ENCODE data around the gene TNFRSF18. TPM values are rescaled to one million over a fixed set of nuclear protein-coding genes. Genes with fewer than 3 reads are reported as not detected.
A peak's percentile ranks its signal among the peaks of the same experiment; 100 is the strongest.
"Not testable (repeated sequence)": the region's sequence is repeated elsewhere in the genome, so short reads cannot be mapped to it uniquely, and the experiment has no call there.

Gene TNFRSF18
- total RNA-seq, 4 donors from 2014 or later: 24.4 to 62.1 (median 33.5) TPM

DNA sequence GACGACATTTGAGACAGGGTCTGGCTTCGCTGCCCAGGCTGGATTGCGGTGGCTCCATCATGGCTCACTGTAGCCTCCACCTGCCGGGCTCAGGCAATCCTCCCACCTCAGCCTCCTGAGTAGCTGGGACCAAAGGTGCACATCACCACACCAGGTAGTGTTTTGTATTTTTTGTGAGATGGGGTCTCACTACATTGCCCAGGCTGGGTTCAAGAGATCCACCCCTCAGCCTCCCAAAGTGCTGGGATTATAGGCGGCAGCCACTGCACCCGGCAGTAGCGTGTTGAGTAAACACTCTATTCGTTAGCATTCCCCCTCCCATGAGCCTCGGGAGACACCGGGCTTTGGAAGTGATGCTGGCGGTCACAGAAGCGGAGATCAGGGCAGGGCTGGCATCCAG is 46.9 kb upstream of the TNFRSF18 start:
- H3K36me3 ChIP-seq: peaks cover 47% of the 10 kb centered on the region
- H3K9me3 ChIP-seq: no peaks in the 10 kb centered on the region
- TF ChIP-seq EP300 (IDR thresholded peaks at IDR 0.05) (no peak), POLR2AphosphoS5 (IDR thresholded peaks at IDR 0.05) (no peak), POLR2A (IDR thresholded peaks at IDR 0.05) (no peak)
- TF ChIP-seq, protein P1, sequence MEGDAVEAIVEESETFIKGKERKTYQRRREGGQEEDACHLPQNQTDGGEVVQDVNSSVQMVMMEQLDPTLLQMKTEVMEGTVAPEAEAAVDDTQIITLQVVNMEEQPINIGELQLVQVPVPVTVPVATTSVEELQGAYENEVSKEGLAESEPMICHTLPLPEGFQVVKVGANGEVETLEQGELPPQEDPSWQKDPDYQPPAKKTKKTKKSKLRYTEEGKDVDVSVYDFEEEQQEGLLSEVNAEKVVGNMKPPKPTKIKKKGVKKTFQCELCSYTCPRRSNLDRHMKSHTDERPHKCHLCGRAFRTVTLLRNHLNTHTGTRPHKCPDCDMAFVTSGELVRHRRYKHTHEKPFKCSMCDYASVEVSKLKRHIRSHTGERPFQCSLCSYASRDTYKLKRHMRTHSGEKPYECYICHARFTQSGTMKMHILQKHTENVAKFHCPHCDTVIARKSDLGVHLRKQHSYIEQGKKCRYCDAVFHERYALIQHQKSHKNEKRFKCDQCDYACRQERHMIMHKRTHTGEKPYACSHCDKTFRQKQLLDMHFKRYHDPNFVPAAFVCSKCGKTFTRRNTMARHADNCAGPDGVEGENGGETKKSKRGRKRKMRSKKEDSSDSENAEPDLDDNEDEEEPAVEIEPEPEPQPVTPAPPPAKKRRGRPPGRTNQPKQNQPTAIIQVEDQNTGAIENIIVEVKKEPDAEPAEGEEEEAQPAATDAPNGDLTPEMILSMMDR (IDR thresholded peaks at IDR 0.05): no peak
- H3K4me1 ChIP-seq: peaks cover 13% of the 10 kb centered on the region
- 93% methylated on average over 9 of the region's 12 CpGs for WGBS
- no peak for DNase-seq (ENCODE audit: low spot score in 2 of 2)
- H3K27ac ChIP-seq: no peak overlapping the region
- no peak overlapping the region for H3K4me3 ChIP-seq
- H3K27me3 ChIP-seq: no peaks in the 10 kb centered on the region

DNA sequence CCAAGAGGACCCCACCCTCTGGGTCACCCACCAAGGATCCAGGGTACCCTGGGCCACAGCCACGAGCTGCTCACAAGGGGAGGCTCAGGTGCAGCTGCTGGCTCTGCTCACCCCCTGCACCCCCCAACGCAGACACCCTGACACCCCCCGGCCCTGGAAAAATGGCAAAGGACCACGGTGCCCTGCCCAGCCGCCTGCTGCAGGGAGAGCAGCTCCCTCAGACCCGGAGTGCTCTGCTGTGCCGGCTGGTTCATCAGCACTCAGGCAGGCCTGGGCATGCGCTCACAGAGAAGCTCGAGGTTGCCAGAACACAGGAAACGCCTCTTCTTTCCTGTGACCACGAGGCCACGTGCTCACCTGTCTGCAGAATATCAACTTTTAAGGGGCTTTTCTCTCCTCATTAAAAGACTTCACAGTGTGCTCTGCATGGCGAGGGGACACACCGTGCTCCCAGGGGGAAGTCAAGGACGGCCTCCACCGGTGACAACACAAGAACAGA is 44.4 kb upstream of the TNFRSF18 start:
- peaks cover 37% of the 10 kb centered on the region for H3K36me3 ChIP-seq
- peak in 1 of 2 donors; percentile 60 for DNase-seq (ENCODE audit: low spot score in 2 of 2)
- TF ChIP-seq EP300 (IDR thresholded peaks at IDR 0.05): no peak
- TF ChIP-seq, protein P1 (IDR thresholded peaks at IDR 0.05): no peak
- TF ChIP-seq POLR2A (IDR thresholded peaks at IDR 0.05): no peak
- no peak for TF ChIP-seq POLR2AphosphoS5 (IDR thresholded peaks at IDR 0.05)
- H3K4me1 ChIP-seq: peaks cover 25% of the 10 kb centered on the region
- H3K4me3 ChIP-seq: no peak overlapping the region
- no peaks in the 10 kb centered on the region for H3K9me3 ChIP-seq
- H3K27me3 ChIP-seq: peaks cover 24% of the 10 kb centered on the region
- WGBS: 64% methylated on average over 10 of the region's 16 CpGs
- no peak overlapping the region for H3K27ac ChIP-seq

GRCh38 chr1:1248009-1248913 is 41.9 kb upstream of the TNFRSF18 start:
- WGBS: 80% methylated on average over 2 of the region's 21 CpGs
- Histone ChIP-seq H3K36me3 (peaks cover 11% of the 10 kb centered on the region), H3K4me1 (peaks cover 28% of the 10 kb centered on the region), H3K27me3 (peaks cover 30% of the 10 kb centered on the region)
- not testable (repeated sequence) for H3K27ac ChIP-seq; DNase-seq (ENCODE audit: low spot score in 2 of 2); H3K4me3 ChIP-seq; H3K9me3 ChIP-seq

- peaks cover 5% of the 10 kb centered on the region for H3K36me3 ChIP-seq
- peaks cover 30% of the 10 kb centered on the region for H3K27me3 ChIP-seq
- H3K9me3 ChIP-seq: no peaks in the 10 kb centered on the region
- peaks cover 28% of the 10 kb centered on the region for H3K4me1 ChIP-seq
- no peak for TF ChIP-seq POLR2A (IDR thresholded peaks at IDR 0.05)
- TF ChIP-seq POLR2AphosphoS5 (IDR thresholded peaks at IDR 0.05): no peak
- no peak overlapping the region for H3K27ac ChIP-seq
- WGBS: no CpG with 5 or more reads among the region's 25 CpGs
- no peak overlapping the region for H3K4me3 ChIP-seq
- DNase-seq (ENCODE audit: low spot score in 2 of 2): peak in 1 of 2 donors; percentile 52
These were observed 41.0 kb upstream of the TNFRSF18 start for GRCh38 chr1:1247341-1247913.

DNA sequence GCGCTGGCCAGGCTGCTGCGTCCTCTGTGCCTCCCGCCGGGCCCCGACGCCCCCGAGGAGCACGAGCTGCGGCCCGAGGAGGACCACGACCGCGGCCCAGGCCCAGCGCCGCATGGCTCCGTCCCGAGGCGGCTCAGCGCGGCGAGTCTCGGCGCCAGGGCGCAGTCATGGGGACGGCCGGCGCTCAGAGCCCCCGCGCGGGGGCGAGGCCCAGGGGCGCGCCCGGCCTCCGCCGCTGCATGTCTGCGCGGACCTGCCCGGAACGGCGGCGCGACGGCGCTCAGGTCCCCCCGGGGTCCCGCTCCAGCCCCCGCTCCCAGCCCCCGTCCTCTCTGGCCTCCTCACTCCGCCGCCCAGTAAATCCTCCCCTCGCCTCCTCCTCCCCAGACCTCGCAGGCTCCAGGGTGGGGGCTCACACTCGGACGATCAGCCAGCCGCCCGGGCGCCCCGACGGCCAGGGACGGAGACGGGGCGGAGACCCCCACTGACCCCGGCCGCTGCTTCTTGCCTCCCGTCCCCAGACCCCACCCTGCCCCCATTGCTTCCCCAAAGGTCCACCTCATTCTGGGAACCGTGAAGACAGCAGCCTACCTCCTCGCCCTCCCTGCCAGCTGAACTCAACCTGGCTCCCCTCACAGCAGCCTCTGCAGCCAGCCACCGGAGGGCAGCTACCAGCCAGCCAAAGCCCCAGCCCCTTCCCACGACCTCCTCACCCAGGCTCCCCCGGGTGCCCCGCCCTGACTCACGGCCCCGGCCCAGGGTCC is 40.4 kb upstream of the TNFRSF18 start, which contains the start of gene C1QTNF12:
Gene C1QTNF12, minus strand, starts transcription at position 146 of the 764 bp plus-strand sequence. Its CDS starts 32 bp downstream, at position 114.
- Histone ChIP-seq H3K27me3 (peaks cover 30% of the 10 kb centered on the region), H3K4me3 (peak within 1 kb of the TSS; percentile 33), H3K4me1 (peaks cover 28% of the 10 kb centered on the region), H3K36me3 (no peaks in the 10 kb centered on the region), H3K9me3 (no peaks in the 10 kb centered on the region), H3K27ac (no peak within 1 kb of the TSS)
- TF ChIP-seq, protein P1 (IDR thresholded peaks at IDR 0.05): no peak
- no peak for TF ChIP-seq EP300 (IDR thresholded peaks at IDR 0.05)
- TF ChIP-seq POLR2A (IDR thresholded peaks at IDR 0.05): no peak
- TF ChIP-seq POLR2AphosphoS5 (IDR thresholded peaks at IDR 0.05): no peak
- WGBS: 8% methylated on average over 17 of the region's 74 CpGs
- peak in 1 of 2 donors; percentile 53 for DNase-seq (ENCODE audit: low spot score in 2 of 2)
